SK-N-DZ (cell line): ENCODE results near the gene MYRIP. TPM values are rescaled to one million over a fixed set of nuclear protein-coding genes. Genes with fewer than 3 reads are reported as not detected.
"Not testable (repeated sequence)": the region's sequence is repeated elsewhere in the genome, so short reads cannot be mapped to it uniquely, and the experiment has no call there.

Experiments used
- DNase-seq: peaks from one replicate; pipeline ENCODE4 v3.0.0-alpha.2; 2015; ENCODE audit warnings: low spot score
- polyA plus RNA-seq, 2 experiments: library from polyadenylated mRNA; depleted of rRNA; stranded (reverse); fragments of >200 nt; gene quantifications; 2 replicates each; pipeline ENCODE4 v1.2.3, GENCODE V29; 2014

MYRIP gene
- polyA plus RNA-seq (2014; cell fraction: cytosol; rRNA removed) = 0.88 and 1.3 TPM in 2 replicates
- polyA plus RNA-seq (2014; cell fraction: nucleus; rRNA removed) = 0.78 and 0.85 TPM in 2 replicates

DNA sequence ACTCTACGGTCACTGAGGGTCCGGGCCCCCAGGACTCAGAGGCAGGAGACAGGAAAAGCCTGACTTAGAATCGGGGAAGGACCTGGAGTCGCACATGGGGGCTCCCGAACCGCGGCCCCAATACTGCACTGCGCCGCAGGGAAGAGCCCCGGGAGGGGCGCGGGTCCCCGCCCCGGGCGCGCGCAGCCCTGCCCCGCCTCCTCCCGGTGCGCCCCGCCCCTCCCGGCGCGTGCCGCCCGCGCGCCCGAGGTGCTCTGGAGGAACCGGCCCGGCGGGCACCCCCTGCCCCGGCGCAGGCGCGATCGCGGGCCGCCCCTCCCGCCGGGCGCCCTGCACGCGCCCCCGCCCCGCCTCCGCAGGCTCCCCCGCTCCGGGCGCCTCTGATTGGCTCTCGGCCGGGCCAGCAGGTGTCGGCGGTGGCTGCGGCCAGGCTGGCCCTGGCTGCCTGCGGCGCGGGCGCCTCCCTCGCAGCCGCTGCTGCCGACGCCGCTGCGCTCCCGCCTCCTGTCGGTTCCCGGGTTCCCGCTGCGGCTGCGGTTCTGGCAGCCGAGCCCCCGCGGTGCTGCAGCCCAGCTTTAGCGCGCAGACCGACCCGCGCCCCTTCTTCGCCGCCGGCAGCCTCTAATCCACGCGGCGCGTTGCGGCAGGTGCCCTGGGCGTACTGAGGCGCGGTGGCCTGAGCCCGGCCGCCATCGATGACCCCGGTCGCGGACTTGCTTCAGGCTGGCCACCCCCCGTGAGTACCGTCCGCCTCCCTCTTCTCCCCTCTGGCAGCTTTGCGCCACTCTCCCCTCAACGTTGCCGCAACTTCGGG, at the start of gene MYRIP:
MYRIP (plus strand) TSS at position 429 of the 814 bp plus-strand sequence. CDS start 91,208 bp downstream, outside the sequence.
- DNase-seq = peak; percentile 65

GRCh38 chr3:39760325-39760724, 49.1 kb upstream of the MYRIP start:
- no peak for DNase-seq

- no peak for DNase-seq
Measured at GRCh38 chr3:39762537-39763070, 46.8 kb upstream of the MYRIP start.

GRCh38 chr3:39763390-39763789, 46.0 kb upstream of the MYRIP start:
- DNase-seq = no peak

DNA sequence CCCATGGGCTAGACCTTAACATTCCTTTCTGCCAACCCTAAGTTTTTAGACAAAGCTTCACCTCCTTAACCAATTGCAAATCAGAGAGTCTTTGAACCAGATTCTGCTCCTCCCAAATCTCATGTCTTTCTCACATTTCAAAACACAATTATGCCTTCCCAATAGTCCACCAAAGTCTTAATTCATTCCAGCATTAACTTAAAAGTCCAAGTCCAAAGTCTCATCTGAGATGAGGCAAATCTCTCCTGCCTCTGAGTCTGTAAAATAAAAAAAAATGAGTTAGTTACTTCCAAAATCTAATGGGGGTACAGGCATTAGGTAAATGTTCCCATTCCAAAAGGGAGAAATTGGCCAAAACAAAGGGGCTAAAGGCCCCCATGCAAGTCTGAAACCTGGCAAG, 43.8 kb upstream of the MYRIP start:
- no peak for DNase-seq

DNA sequence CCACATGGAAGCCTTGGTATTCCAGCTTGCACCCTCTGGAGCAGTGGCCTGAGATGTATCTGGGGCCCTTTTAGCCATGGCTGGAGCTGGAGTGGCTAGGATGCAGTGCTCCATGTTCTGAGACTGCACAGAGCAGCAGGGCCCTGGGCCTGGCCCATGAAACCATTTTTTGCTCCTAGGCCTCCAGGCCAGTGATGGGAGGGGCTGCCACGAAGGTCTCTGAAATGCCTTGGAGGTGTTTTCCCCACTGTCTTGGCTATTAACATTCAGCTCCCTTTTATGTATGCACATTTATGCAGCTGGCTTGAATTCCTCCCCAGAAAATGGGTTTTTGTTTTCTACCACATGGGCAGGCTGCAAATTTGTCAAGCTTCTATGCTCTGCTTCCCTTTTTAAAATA, 43.0 kb upstream of the MYRIP start:
- no peak for DNase-seq

GRCh38 chr3:39766909-39767308, 42.5 kb upstream of the MYRIP start:
- DNase-seq = not testable (repeated sequence)

- DNase-seq = not testable (repeated sequence)
Measured at GRCh38 chr3:39778168-39778567, 31.2 kb upstream of the MYRIP start.

GRCh38 chr3:39779511-39780230, 29.7 kb upstream of the MYRIP start:
- DNase-seq = no peak

DNA sequence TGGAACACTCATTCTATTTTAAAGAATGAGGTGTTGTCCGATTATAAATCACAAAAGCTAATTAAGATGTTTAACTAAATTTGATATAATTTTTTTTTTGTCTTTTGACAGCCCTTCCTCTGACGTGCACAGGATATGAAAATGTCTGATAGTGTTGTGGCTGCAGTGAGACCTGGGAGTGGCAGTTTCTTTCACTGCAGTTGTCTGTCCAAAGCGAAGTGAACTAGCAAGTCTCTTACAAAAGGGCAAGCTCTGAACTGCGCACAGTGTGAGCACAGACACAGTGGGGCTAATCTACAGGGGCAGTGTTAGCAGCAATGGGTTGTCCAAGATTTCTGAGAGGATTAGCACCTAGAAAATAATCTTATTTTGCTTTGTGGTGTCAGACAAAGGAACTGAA, 29.1 kb upstream of the MYRIP start:
- no peak for DNase-seq

DNA sequence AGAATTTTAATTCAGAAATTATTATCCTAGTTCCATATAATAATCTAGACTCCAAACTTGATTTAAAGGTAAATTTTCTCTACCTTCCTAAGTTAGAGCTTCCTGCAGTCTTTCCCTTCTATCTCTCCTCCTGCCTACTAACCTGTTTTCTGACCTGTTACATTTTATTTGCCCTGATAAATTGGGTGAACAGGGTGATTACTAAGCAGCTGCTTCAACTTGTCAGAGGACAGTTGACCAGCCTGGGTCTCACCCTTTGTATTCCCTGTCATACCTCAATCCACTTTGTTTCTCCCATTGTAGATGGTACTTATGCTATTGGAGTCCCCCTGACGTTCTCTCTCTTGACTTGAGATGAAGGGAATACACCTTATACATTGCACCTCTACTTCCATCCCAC, 28.4 kb upstream of the MYRIP start:
- no peak for DNase-seq

DNA sequence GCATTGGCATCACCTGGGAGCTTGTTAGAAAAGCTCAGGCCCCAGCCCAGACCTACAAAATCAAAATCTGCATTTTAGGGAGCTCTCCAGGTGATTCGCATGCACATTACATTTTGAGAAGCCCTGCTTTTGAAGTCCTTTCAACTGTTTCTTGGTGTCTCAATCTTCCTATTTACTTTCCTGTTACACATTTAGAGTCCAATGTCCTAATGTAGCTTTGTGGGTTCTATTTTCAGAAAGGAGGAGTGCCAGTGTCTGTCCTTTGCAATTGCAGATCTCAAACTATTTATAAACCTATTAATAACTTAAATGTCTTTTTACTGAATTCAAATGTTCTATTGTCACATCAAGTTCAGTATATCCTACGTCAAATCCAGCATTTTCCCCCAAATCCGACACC, 27.8 kb upstream of the MYRIP start:
- DNase-seq = no peak

- peak; percentile 91 for DNase-seq
Measured at GRCh38 chr3:39783680-39784079, 25.7 kb upstream of the MYRIP start.

DNA sequence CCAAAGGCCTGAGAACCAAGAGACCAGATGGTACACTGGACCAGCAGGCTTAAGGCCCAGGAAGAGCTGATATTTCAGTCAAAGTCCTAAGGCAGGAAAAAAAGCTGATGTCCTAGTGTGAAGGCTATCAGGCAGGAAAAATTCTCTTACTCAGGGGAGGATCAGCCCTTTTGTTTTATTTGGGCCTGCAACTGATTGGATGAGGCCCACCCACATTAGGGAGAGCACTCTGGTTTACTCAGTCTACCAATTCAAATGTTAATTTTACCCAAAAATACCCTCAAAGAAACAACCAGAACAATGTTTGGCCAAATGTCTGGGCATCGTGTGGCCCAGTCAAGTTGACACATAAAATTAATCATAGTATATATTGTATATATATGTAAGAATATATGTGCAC, 24.5 kb upstream of the MYRIP start:
- DNase-seq = no peak

- no peak for DNase-seq
Measured at GRCh38 chr3:39788128-39788883, 21.1 kb upstream of the MYRIP start.

- DNase-seq = no peak
Measured at GRCh38 chr3:39791603-39792002, 17.8 kb upstream of the MYRIP start.

DNA sequence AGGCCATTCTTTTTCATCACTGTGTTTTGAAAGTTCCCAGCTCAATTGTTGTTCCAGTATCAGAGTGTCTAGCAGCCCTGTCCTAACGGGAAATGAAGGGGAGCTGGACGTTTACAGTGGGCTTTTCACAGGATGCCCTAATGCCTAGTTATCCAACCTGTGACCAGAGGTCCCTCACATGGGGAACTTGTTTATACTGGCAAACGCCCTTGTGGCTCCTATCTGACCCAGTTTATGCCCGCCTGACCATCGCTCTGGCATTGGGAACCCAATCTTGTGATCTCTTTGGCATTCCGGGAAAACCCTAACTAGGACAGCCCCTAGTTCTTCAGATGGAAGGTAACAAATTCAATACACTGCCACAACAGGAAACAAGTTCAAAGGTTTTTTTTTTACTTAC, 14.5 kb upstream of the MYRIP start:
- DNase-seq = no peak

DNA sequence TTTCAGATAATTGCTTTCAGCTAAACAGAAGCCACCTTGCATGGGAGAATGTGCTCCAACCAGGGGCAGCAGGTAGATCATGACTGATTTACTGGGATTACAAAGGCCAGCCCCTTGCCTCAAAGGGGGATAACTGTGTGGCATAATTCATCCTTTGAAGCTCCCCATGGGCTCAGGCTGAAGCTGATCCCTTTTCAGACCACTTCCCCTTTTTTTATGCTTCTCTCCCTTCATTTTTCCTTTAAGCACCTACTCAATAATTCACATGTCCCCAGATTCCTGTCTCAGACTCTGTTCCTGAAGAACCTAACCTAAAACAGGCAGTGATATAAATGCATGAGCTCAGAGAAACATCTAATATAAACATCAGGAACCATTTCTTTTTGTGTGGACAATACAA, 8.2 kb upstream of the MYRIP start:
- no peak for DNase-seq

- DNase-seq = not testable (repeated sequence)
Measured at GRCh38 chr3:39802486-39802885, 6.9 kb upstream of the MYRIP start.

DNA sequence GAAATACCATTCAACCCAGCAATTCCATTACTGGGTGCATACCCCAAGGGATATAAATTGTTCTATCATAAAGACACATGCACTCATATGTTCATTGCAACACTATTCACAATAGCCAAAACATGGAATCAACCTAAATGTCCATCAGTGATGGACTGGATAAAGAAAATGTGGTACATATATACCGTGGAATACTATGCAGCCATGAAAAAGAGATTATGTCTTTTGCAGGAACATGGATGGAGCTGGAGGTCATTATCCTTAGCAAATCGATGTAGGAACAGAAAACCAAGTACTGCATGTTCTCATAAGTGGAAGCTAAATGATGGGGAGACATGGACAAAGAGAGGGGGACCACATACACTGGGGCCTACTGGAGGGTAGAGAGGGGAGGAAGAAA, 5.5 kb upstream of the MYRIP start:
- DNase-seq = no peak

- no peak for DNase-seq
Measured at GRCh38 chr3:39804951-39805350, 4.5 kb upstream of the MYRIP start.

- no peak for DNase-seq
Measured at GRCh38 chr3:39805650-39806049, 3.8 kb upstream of the MYRIP start.
